Heart right ventricle (tissue), 16 donors: ENCODE results near the gene VTI1A. TPM values are rescaled to one million over a fixed set of nuclear protein-coding genes. Genes with fewer than 3 reads are reported as not detected.

Experiments used
- ATAC-seq, 8 donors: fragments of 200-7000 bp; cut with Tn5 transposase; one replicate each; pipeline ENCODE4 v1.9.1; 2020; ENCODE audit warnings: mild to moderate bottlenecking in 8 of 8, moderate library complexity in 8 of 8, moderate number of reproducible peaks in 1 of 8
- DNase-seq, 2 donors: peaks; one replicate each; pipeline ENCODE4 v3.0.0-alpha.2; 2020
- H3K27ac ChIP-seq, 10 donors: fragments of 200-600 bp; sonication (generic) in 2 of 10; one replicate each; pipeline versions ENCODE4 v1.5.0 to v1.8.0; 2020 to 2022; ENCODE audit warnings: mild to moderate bottlenecking in 3 of 10
- H3K27me3 ChIP-seq, 7 donors: fragments of 200-600 bp; one replicate each; pipeline ENCODE4 v1.8.0; 2021 to 2022; ENCODE audit warnings: mild to moderate bottlenecking in 2 of 7
- H3K36me3 ChIP-seq, 9 donors: fragments of 200-600 bp; sonication (generic) in 1 of 9; one replicate each; pipeline versions ENCODE4 v1.5.0 to v1.8.0; 2020 to 2022; ENCODE audit warnings: mild to moderate bottlenecking in 2 of 9
- H3K4me1 ChIP-seq, 9 donors: fragments of 200-600 bp; sonication (generic) in 1 of 9; one replicate each; pipeline versions ENCODE4 v1.5.0 to v1.8.0; 2020 to 2022; ENCODE audit warnings: mild to moderate bottlenecking in 4 of 9
- H3K4me3 ChIP-seq, 10 donors: fragments of 200-600 bp; sonication (generic) in 2 of 10; one replicate each; pipeline versions ENCODE4 v1.5.0 to v1.8.0; 2020 to 2022; ENCODE audit warnings: mild to moderate bottlenecking in 7 of 10, moderate library complexity in 2 of 10
- H3K9me3 ChIP-seq, 11 donors: fragments of 200-600 bp in 10 of 11; sonication (generic) in 2 of 11; one replicate each; pipeline versions ENCODE4 v1.5.0 to v1.8.0; 2013 to 2022; ENCODE audit warnings: mild to moderate bottlenecking in 2 of 11, control low read depth in 1 of 11, moderate library complexity in 1 of 11
- CTCF ChIP-seq, 9 donors: fragments of 200-600 bp; sonication (generic) in 2 of 9; IDR thresholded peaks; one replicate each; pipeline versions ENCODE4 v1.5.0 to v1.8.0; 2021 to 2022; ENCODE audit warnings: antibody characterized with exemption in 9 of 9, mild to moderate bottlenecking in 5 of 9, moderate library complexity in 1 of 9
- WGBS, 2 donors: extraction: QIAGEN DNeasy Blood & Tissue Kit; methylation state at CpG; one replicate each; pipeline ENCODE4 v1.1.7; 2013; ENCODE audit warnings: inconsistent platforms in 1 of 2; 5-methylcytosine and 5-hydroxymethylcytosine counted together
- intact Hi-C, 10 donors: fragments of 100-400 bp; cut with DNase I; formaldehyde crosslinking; loops; one replicate each; pipeline versions ENCODE4 v1.11.1 to v1.14.2; 2022
- polyA plus RNA-seq, 2 donors: library from polyadenylated mRNA; stranded (reverse); fragments of 200-250 nt; gene quantifications; one replicate each; pipeline ENCODE4 v1.2.3, GENCODE V29; 2013
- total RNA-seq, 10 donors: library from RNA; stranded (reverse); fragmentation: NEBNext Ultra II Directional in 3 of 10; extraction: Animal tissue kit (Norgen Biotek cat#: 25700) in 3 of 10; gene quantifications; one replicate each; pipeline versions ENCODE4 v1.2.1 to v1.2.4, GENCODE V29; 2021 to 2023
- donor health status: Arrhythmogenic right ventricular cardiomyopathy.
- donor health status: ischemic (EF 13 %, LVEDD 7.1; RV severe dilation, severe dysfunction).
- donor health status: healthy with polysubstance abuse.
- donor health status: DM: no; HTN: yes; CAD: no.
- donor health status: DM: no; HTN: no; CAD: no.
- donor health status: ischemic (EF 25% LVEDD 6.9; RV normal size, moderate dysfunction).
- donor health status: ischemic (EF 25% LVEDD 5.7; RV mildly dilated, moderate dysfunction).
- donor health status: healthy.
- donor health status: DM: yes; HTN: yes; CAD: no.
- donor health status: Ischemic cardiomyopathy.
- donor health status: ischemic (EF 35%, LVEDD 5.7; RV mildly dilated, moderate dysfunction).
- donor health status: nonischemic (EF 11% LVEDD 7.7; RV severe dilation, severe dysfunction).
- donor health status: DM: yes; HTN: yes; CAD: no.
- donor health status: PGD.
- donor health status: ischemic (EF 29% LVEDD 5.4; RV normal size, mild dysfunction).
- donor health status: nonischemic (EF 23%, LVEDD 6.1; RV moderate dilation, normal function).

Gene VTI1A
- total and polyA plus RNA-seq, 12 donors, result 6.2 to 24.5 (median 20.6) TPM

DNA sequence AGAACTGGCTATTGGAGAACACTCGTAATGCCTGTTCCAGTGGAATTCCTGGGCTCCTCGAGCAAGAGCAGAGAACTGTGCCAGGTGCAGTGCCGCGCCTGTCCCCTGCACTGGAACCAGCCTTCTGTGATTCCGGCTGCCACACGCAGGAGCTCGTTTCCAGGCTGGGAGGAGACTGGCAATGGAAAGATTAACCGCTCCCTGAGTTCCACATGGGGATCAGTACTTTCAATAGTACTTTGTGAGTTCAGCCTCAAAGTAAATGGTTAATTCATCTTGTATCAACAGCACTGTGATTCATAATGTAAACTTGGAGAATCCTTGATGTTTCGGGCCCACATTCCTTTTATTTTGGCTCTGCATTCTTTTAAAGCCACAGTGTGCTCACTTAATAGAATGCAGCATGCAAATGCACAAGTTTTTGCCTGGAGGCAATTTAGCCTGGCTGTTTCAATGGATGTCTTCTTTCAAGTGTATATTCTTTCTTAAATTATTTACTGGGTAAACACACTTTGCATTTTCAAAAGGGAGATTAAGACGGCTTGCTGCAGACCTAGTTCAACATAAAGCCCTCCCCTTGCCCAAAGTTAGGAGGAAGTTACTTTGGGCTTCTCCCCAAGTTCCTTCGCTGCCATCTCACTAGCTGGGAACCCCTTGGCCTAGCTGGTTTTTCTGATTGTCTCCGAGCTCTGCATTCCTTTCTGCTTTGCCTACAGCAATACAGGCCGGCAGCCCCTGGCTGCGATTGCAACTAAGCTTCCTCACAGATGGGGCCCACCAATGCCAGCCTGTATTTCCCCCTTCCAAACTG, 364.9 kb downstream of the VTI1A start:
- DNase-seq (no peak), ATAC-seq (peak in 1 of 8 donors; percentile 32)
- Histone ChIP-seq H3K27me3 (no peaks in the 10 kb centered on the region), H3K27ac (no peak overlapping the region), H3K4me3 (no peak overlapping the region), H3K9me3 (no peaks in the 10 kb centered on the region), H3K36me3 (peaks cover 0 to 10% (median 0%) of the 10 kb centered on the region in 9 donors), H3K4me1 (peaks cover 0 to 29% (median 0%) of the 10 kb centered on the region in 9 donors)
- TF ChIP-seq CTCF (IDR thresholded peaks at IDR 0.05), result no peak
- WGBS, 2 donors, result 82 to 83% methylated on average over 14 of the region's 14 CpGs
- intact Hi-C loops, result no loop called here

- ATAC-seq, result no peak
These were observed 365.6 kb downstream of the VTI1A start for GRCh38 chr10:112812586-112812985.

GRCh38 chr10:112813866-112814591, 367.0 kb downstream of the VTI1A start:
- ATAC-seq, result no peak
- 93% methylated on average over 16 of the region's 16 CpGs for WGBS, 2 donors

More at GRCh38 chr10:112812586-112812985, 365.6 kb downstream of the VTI1A start:
- WGBS, 2 donors, result 85 to 86% methylated on average over 3 of the region's 3 CpGs
- H3K4me1 ChIP-seq, result peaks cover 0 to 29% (median 0%) of the 10 kb centered on the region in 9 donors
- no peak for TF ChIP-seq CTCF (IDR thresholded peaks at IDR 0.05)
- H3K9me3 ChIP-seq, result no peaks in the 10 kb centered on the region
- DNase-seq, result no peak
- H3K36me3 ChIP-seq, result peaks cover 0 to 11% (median 0%) of the 10 kb centered on the region in 9 donors
- no peaks in the 10 kb centered on the region for H3K27me3 ChIP-seq
- intact Hi-C loops, result no loop called here
- no peak overlapping the region for H3K27ac ChIP-seq
- no peak overlapping the region for H3K4me3 ChIP-seq

More at GRCh38 chr10:112813866-112814591, 367.0 kb downstream of the VTI1A start:
- H3K27me3 ChIP-seq, result no peaks in the 10 kb centered on the region
- peaks cover 0 to 29% (median 0%) of the 10 kb centered on the region in 9 donors for H3K4me1 ChIP-seq
- H3K36me3 ChIP-seq, result peaks cover 0 to 11% (median 0%) of the 10 kb centered on the region in 9 donors
- intact Hi-C loops, result no loop called here
- H3K9me3 ChIP-seq, result no peaks in the 10 kb centered on the region
- no peak for TF ChIP-seq CTCF (IDR thresholded peaks at IDR 0.05)
- no peak for DNase-seq
- no peak overlapping the region for H3K27ac ChIP-seq
- H3K4me3 ChIP-seq, result no peak overlapping the region
